B cell (primary cell): ENCODE results near the gene TRMU. TPM values are rescaled to one million over a fixed set of nuclear protein-coding genes. Genes with fewer than 3 reads are reported as not detected.

ENCODE experiments used
- ATAC-seq: fragments of 200-7000 bp; cut with Tn5 transposase; one replicate; pipeline ENCODE4 v1.10.0; 2021; ENCODE audit warnings: low read depth, mild to moderate bottlenecking, moderate number of reproducible peaks, moderate library complexity
- CTCF ChIA-PET: fragments of 350-600 bp; sonication (Branson Sonifier 250); formaldehyde crosslinking; loops from one replicate; lab custom pipeline; 2021; ENCODE audit warnings: antibody characterized with exemption, inconsistent platforms; lab: Charles Lee
- POLR2A ChIA-PET: fragments of 350-600 bp; sonication (Branson Sonifier 250); formaldehyde crosslinking; loops from one replicate; lab custom pipeline; 2021; ENCODE audit warnings: antibody characterized with exemption; lab: Charles Lee
- DNase-seq: peaks from one replicate; pipeline ENCODE4 v3.0.0; 2013
- H2AFZ ChIP-seq: 2 replicates; pipeline ENCODE4 v1.6.1; 2012; ENCODE audit warnings: mild to moderate bottlenecking, low read depth, low read length; ENCODE audit not compliant: insufficient read depth, poor library complexity, severe bottlenecking
- H3K27ac ChIP-seq, 2 donors: 1 replicate in 1 of 2; 2 replicates in 1 of 2; pipeline ENCODE4 v1.5.1; 2012 to 2013; ENCODE audit warnings: low read length in 2 of 2, mild to moderate bottlenecking in 2 of 2, moderate library complexity in 1 of 2
- H3K27me3 ChIP-seq, 4 experiments: fragments of 200-600 bp in 1 of 4; sonication (generic) in 1 of 4; replicated peaks in 1 of 4; 1 replicate in 2 of 4; 2 replicates in 2 of 4; pipeline versions ENCODE4 v1.6.1 to v1.7.0; 2013 to 2016; ENCODE audit warnings: low read length in 3 of 4, mild to moderate bottlenecking in 2 of 4, mixed read lengths in 1 of 4, moderate library complexity in 1 of 4; ENCODE audit not compliant: insufficient read depth in 4 of 4, control insufficient read depth in 3 of 4; ENCODE audit errors: control extremely low read depth in 1 of 4
- H3K36me3 ChIP-seq, 2 experiments: replicated peaks in 1 of 2; 1 replicate in 1 of 2; 2 replicates in 1 of 2; pipeline versions ENCODE4 v1.6.1 to v1.7.1; 2013; ENCODE audit warnings: low read length in 1 of 2; ENCODE audit not compliant: insufficient read depth in 2 of 2, control insufficient read depth in 1 of 2; ENCODE audit errors: control extremely low read depth in 1 of 2, extremely low read depth in 1 of 2
- H3K4me1 ChIP-seq, 2 donors: fragments of 200-600 bp in 1 of 2; sonication (generic) in 1 of 2; 1 replicate in 1 of 2; 2 replicates in 1 of 2; pipeline versions ENCODE4 v1.5.1 to v1.6.1; 2013 to 2017; ENCODE audit warnings: low read length in 2 of 2; ENCODE audit not compliant: control insufficient read depth in 2 of 2, insufficient read depth in 2 of 2
- H3K4me2 ChIP-seq: replicated peaks from 2 replicates; pipeline ENCODE3; 2012; ENCODE audit warnings: mild to moderate bottlenecking, low read depth, low read length; ENCODE audit not compliant: poor library complexity, severe bottlenecking
- H3K4me3 ChIP-seq, 5 experiments: fragments of 200-600 bp in 1 of 5; sonication (generic) in 1 of 5; 1 replicate in 3 of 5; 2 replicates in 2 of 5; pipeline versions ENCODE4 v1.5.1 to v1.7.0; 2011 to 2016; ENCODE audit warnings: low read length in 4 of 5, mild to moderate bottlenecking in 4 of 5, low read depth in 2 of 5, control low read depth in 1 of 5, moderate library complexity in 1 of 5; ENCODE audit not compliant: insufficient read depth in 1 of 5; ENCODE audit errors: control extremely low read depth in 1 of 5, extremely low read depth in 1 of 5
- H3K79me2 ChIP-seq: fragments of 200-600 bp; sonication (generic); one replicate; pipeline ENCODE4 v1.6.0; 2016; ENCODE audit warnings: low read length; ENCODE audit not compliant: control insufficient read depth, insufficient read depth
- H3K9ac ChIP-seq: fragments of 200-600 bp; sonication (generic); 2 replicates; pipeline ENCODE4 v1.6.1; 2017; ENCODE audit warnings: mild to moderate bottlenecking, low read length, moderate library complexity
- H3K9me3 ChIP-seq, 3 donors: one replicate each; pipeline versions ENCODE4 v1.6.1 to v1.7.1; 2013; ENCODE audit warnings: low read length in 2 of 3; ENCODE audit not compliant: control insufficient read depth in 2 of 3, insufficient read depth in 1 of 3; ENCODE audit errors: control extremely low read depth in 1 of 3
- H4K20me1 ChIP-seq: 2 replicates; pipeline ENCODE4 v1.6.0; 2012; ENCODE audit warnings: mild to moderate bottlenecking, low read length; ENCODE audit not compliant: insufficient read depth, control insufficient read depth, poor library complexity, severe bottlenecking
- H3K27ac Mint-ChIP-seq: one replicate; pipeline ENCODE4 v1.8.0; 2021; ENCODE audit warnings: mixed read lengths
- H3K27me3 Mint-ChIP-seq: one replicate; pipeline ENCODE4 v1.8.0; 2021; ENCODE audit warnings: mixed read lengths
- H3K4me1 Mint-ChIP-seq: one replicate; pipeline ENCODE4 v1.8.0; 2021; ENCODE audit warnings: mixed read lengths
- H3K4me3 Mint-ChIP-seq: one replicate; pipeline ENCODE4 v1.8.0; 2021; ENCODE audit warnings: mixed read lengths
- H3K9me3 Mint-ChIP-seq: one replicate; pipeline ENCODE4 v1.8.0; 2022; ENCODE audit warnings: mixed read lengths; ENCODE audit not compliant: insufficient read depth
- EZH2 ChIP-seq: IDR thresholded peaks from 2 replicates; pipeline ENCODE4 v1.6.1; 2012; ENCODE audit warnings: borderline replicate concordance, low read depth, mild to moderate bottlenecking, moderate library complexity, low read length; ENCODE audit not compliant: insufficient read depth, poor library complexity, severe bottlenecking
- WGBS: methylation state at CpG from one replicate; pipeline ENCODE4 v1.1.5; 2013; ENCODE audit warnings: missing lambda C conversion rate; ENCODE audit not compliant: insufficient coverage; 5-methylcytosine and 5-hydroxymethylcytosine counted together
- intact Hi-C: fragments of 100-400 bp; cut with micrococcal nuclease; formaldehyde crosslinking; loops from one replicate; pipeline ENCODE4 v1.10.0; 2022
- polyA plus RNA-seq: library from polyadenylated mRNA; depleted of rRNA; stranded (reverse); fragments of >200 nt; gene quantifications from 2 replicates; pipeline ENCODE4 v1.2.3, GENCODE V29; 2012
- total RNA-seq, 2 donors: library from RNA; stranded (reverse); fragments of 120-200 nt in 1 of 2; gene quantifications; 1 replicate in 1 of 2; 2 replicates in 1 of 2; pipeline versions ENCODE4 v1.2.3 to v1.2.4, GENCODE V29; 2013 to 2022
- TF ChIP-seq, protein P1 (sequence below): fragments of 200-600 bp; IDR thresholded peaks from one replicate; pipeline ENCODE4 v1.8.0; 2022; ENCODE audit warnings: antibody characterized with exemption, mild to moderate bottlenecking

TRMU gene
- total and polyA plus RNA-seq, 2 donors (not counting 1 experiment from before 2014, with no cell fraction given) = 51.0 to 76.9 TPM

DNA sequence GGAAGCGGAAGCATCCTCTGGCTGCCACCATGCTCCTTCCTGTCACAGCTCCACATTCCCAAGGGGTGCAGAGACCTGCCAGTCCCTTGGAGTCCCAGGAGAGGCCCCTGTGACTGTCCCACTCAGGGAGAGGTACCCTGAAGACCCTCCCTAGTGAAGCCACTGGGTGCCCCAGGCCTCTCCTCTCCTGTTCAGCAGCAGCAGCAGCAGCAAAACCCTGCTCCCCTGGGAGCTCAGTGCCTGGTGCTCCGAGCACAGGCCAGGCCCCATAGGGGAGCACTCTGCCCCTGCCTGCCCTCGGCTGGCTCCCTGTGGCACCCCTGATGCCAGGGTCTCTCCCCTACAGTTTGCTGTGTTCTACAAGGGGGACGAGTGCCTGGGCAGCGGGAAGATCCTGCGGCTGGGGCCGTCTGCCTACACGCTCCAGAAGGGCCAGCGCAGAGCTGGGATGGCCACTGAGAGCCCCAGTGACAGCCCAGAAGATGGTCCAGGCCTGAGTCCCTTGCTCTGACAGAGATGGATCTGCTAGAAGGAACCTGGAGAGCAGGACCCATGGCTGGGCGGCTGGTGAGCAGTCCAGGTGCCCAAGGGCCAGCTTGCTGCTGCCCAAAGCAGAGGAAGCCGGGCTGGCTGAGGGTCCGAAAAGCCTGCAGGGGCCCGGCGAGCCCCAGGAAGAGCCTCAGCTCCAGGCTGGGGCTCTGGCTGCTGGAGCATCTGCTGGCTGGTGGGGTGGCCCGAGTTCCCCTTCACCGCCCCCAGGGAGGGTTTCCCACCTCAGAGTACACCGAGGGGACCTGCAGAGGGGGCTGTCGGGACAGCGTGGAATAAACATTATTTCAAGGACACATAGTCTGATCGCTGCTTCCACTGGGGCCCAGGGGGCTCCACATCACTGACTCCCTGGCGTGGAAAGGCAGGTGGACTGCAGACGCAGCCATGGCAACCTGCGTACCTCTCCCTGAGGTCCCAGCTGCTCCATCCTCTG, 21.3 kb downstream of the TRMU start:
- no peak for DNase-seq
- H3K27ac ChIP-seq = no peak overlapping the region
- no peaks in the 10 kb centered on the region for H3K9me3 Mint-ChIP-seq
- TF ChIP-seq, protein P1, sequence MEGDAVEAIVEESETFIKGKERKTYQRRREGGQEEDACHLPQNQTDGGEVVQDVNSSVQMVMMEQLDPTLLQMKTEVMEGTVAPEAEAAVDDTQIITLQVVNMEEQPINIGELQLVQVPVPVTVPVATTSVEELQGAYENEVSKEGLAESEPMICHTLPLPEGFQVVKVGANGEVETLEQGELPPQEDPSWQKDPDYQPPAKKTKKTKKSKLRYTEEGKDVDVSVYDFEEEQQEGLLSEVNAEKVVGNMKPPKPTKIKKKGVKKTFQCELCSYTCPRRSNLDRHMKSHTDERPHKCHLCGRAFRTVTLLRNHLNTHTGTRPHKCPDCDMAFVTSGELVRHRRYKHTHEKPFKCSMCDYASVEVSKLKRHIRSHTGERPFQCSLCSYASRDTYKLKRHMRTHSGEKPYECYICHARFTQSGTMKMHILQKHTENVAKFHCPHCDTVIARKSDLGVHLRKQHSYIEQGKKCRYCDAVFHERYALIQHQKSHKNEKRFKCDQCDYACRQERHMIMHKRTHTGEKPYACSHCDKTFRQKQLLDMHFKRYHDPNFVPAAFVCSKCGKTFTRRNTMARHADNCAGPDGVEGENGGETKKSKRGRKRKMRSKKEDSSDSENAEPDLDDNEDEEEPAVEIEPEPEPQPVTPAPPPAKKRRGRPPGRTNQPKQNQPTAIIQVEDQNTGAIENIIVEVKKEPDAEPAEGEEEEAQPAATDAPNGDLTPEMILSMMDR = no peak
- TF ChIP-seq EZH2 = no peak
- H3K36me3 ChIP-seq = peaks cover 3 to 62% of the 10 kb centered on the region in 2 experiments
- peaks cover 43% of the 10 kb centered on the region for H4K20me1 ChIP-seq
- intact Hi-C loops = loop anchor here (10.0 kb wide), 1 partner anchor 328 kb away; no protein-coding TSS in a partner anchor
- no peak overlapping the region for H3K4me3 Mint-ChIP-seq
- no peaks in the 10 kb centered on the region for H3K9me3 ChIP-seq
- ChIA-PET POLR2A (no interaction called here), CTCF (interaction anchor here (1.1 to 7.6 kb wide), 5 partner anchors 11 to 446 kb away, joined by 3 to 56 read pairs (median 4); no protein-coding TSS in a partner anchor)
- ATAC-seq = no peak
- H3K27ac Mint-ChIP-seq = no peak overlapping the region
- WGBS = 90% methylated on average over 23 of the region's 23 CpGs
- no peaks in the 10 kb centered on the region for H3K79me2 ChIP-seq
- no peak overlapping the region for H3K4me3 ChIP-seq
- peaks cover 10% of the 10 kb centered on the region for H3K4me1 Mint-ChIP-seq
- no peak overlapping the region for H3K9ac ChIP-seq
- no peaks in the 10 kb centered on the region for H3K27me3 Mint-ChIP-seq
- H3K4me2 ChIP-seq = no peak overlapping the region
- H3K27me3 ChIP-seq = no peaks in the 10 kb centered on the region
- H2AFZ ChIP-seq = no peak overlapping the region
- H3K4me1 ChIP-seq = peaks cover 0 to 30% of the 10 kb centered on the region in 2 donors
